Epithelial cell of esophagus (primary cell): ENCODE results near the gene NTNG1.
"Not testable (repeated sequence)": the region's sequence is repeated elsewhere in the genome, so short reads cannot be mapped to it uniquely, and the experiment has no call there.

Experiments
- DNase-seq: peaks from one replicate; pipeline ENCODE4 v3.0.0; 2010; ENCODE audit warnings: low read depth
- H3K4me3 ChIP-seq: 2 replicates; pipeline ENCODE4 v1.5.1; 2011; ENCODE audit warnings: mild to moderate bottlenecking, low read length, control low read depth
- TF ChIP-seq, protein P1 (sequence below): IDR thresholded peaks from 2 replicates; pipeline ENCODE4 v1.5.1; 2011; ENCODE audit warnings: low read depth, mild to moderate bottlenecking, low read length, control low read depth, inconsistent platforms; ENCODE audit not compliant: insufficient read depth; ENCODE audit errors: missing control alignments

The NTNG1 gene

DNA sequence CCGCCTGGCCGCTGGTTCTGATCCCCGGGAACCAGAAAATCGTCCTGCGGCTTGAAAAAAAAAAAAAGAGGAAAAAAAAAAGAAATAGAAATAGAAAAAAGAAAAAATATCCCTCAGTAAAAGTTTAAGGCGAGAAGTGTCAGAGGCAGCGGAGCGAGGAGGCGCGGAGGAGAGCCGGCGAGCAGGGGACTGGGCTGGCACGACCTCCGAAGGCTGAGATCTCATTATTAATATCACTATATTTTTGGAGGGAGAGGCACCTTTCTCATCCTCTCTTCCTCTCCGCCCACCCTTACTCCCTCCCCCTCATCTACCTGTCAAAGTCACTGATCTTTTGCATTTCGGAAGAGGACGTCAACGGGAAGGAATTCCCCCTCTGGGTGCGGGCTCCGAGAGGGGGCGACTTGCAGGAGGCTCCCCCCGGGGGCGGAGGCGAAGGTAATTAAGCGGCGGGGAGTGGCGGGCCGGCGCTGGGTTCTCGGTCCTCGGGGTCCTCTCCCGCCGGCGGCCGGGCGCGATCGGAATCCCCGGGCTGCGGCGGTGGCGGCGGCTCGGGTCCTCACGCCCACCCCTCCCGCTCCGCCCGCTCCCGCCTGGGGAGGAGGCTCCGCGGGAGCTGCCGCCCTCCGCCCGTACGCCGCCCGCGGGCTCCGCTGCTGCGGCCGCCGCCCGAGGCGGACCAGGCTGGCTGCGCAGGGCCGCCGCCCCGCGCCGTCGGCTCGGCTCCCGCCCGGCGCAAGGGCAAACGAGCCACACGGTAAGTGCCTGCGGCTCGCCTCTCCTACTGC lies at the start of gene NTNG1:
NTNG1 (plus strand) TSS at position 337 of the 788 bp plus-strand sequence.
- DNase-seq = peak; percentile 25
- TF ChIP-seq, protein P1, sequence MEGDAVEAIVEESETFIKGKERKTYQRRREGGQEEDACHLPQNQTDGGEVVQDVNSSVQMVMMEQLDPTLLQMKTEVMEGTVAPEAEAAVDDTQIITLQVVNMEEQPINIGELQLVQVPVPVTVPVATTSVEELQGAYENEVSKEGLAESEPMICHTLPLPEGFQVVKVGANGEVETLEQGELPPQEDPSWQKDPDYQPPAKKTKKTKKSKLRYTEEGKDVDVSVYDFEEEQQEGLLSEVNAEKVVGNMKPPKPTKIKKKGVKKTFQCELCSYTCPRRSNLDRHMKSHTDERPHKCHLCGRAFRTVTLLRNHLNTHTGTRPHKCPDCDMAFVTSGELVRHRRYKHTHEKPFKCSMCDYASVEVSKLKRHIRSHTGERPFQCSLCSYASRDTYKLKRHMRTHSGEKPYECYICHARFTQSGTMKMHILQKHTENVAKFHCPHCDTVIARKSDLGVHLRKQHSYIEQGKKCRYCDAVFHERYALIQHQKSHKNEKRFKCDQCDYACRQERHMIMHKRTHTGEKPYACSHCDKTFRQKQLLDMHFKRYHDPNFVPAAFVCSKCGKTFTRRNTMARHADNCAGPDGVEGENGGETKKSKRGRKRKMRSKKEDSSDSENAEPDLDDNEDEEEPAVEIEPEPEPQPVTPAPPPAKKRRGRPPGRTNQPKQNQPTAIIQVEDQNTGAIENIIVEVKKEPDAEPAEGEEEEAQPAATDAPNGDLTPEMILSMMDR = no peak
- peak within 1 kb of the TSS; percentile 47 for H3K4me3 ChIP-seq

DNA sequence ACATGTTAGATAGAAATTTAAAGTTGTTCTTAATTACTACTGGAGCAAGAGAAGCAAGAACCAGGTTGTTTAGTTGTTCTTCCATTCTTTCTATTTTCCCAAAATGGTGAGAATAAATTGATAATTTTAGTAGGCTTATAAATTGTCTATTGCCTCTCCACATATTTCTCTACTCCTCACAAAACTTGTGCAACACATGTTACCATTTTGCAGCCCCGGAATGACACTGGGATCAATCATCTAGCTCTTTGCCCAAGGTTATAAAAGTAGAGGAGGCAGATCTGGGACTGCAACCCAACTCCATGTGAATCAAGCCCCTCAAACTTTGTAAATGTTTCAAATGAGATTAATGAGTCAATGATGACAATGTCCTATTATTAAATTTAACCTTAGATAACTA lies 49.4 kb upstream of the NTNG1 start:
- DNase-seq = no peak
- no peak overlapping the region for H3K4me3 ChIP-seq
- TF ChIP-seq, protein P1 = no peak

DNA sequence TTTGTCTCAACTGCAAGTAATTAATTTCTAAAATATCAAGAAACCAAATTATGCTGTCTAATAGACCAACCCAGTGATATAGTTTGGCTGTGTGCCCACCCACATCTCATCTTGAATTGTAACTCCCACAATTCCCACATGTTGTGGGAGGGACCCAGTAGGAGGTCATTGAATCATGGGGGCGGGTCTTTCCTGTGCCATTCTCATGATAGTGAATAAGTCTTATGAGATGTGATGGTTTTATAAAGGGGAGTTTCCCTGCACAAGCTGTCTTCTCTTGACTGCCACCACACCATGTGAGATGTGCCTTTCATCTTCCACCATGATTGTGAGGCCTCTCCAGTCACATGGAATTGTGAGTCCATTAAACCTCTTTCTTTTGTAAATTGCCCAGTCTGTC lies 47.4 kb upstream of the NTNG1 start:
- DNase-seq, H3K4me3 ChIP-seq: not testable (repeated sequence)

DNA sequence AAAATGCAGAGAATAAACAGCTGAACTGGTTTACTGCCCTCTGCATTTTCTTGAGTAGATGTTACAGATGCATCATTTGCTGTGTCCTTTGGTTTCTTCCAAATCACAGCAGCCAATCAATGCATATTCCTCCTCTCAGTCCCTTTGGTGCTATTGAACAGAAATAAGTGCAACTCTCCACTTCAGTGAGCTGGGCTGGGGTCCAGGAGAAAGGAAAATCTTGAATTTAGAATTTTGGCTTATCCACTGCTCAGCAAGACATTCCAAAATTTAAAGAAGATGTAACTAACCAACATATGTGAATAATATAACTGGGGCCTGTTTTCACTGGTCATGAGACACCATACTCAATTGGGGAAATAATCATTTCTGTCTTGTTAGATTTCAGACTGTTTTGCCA lies 45.2 kb upstream of the NTNG1 start:
- no peak overlapping the region for H3K4me3 ChIP-seq
- TF ChIP-seq, protein P1 = no peak
- DNase-seq = no peak

DNA sequence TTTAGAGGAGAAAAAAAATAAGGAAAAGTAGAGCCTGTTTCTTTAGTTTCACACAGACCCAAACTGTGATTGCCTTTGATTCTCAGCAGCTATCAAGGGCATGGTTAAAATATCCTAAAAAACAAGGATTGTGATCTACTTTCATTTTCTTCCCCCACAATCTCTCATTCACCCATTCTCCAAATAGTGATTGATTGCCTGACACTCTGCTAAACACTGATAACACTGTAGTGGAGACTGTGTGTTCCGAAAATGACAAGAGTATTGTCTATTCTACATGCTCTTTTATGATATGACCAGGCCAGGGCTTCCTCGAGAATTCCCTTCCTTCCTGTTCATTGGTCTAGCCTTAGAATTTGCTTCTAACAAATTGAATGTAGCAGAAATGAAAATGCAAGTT lies 44.1 kb upstream of the NTNG1 start:
- no peak overlapping the region for H3K4me3 ChIP-seq
- DNase-seq = no peak
- TF ChIP-seq, protein P1 = no peak

DNA sequence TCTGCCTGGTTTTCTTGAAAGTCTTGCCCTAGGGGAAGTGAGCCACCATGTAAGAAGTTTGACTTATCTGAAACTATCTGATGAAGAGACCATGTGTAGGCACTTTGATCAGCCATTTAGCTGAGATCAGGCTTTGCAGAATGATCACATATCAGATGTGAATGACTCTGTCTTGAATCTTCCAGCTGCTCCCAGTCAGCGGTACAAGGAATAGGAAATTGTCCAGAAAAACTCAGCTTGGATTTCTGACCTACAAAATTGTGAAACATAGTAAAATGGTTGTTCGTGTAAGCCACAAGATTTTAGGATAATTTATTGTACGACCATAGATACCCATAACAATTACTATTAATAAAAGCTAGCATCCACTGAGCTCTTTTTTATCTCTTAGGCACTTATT lies 41.9 kb upstream of the NTNG1 start:
- TF ChIP-seq, protein P1 = no peak
- H3K4me3 ChIP-seq = no peak overlapping the region
- DNase-seq = no peak

DNA sequence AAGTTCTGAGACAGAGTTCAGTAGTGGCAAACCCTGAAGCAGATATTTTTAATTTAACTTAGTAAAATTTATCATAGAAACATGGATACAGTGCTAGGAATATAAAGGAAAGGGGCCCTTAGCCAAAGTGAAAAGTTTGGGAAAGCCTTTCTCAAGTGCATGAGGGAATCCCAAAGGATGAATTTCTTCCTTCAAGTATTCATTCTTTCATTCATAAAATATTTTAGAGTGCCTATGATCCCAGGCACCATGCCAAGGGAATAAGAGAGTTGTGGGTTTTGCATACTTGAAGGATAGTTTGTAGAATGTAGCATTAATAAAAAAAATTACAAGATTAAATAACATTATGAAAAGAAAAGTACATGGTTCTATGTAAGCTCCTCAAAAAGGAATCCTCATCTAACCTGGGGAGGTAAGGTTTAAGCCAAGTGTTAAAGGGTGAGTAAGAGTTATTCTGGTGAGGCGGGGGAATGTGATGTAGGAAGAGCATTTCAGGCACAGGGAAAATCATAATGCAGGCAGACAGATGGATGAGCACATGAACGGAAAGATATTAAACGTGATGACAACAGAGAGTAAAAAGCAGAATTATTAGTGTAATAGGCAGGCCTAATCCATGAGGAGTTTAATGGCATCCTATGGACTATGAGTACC lies 40.4 kb upstream of the NTNG1 start:
- no peak for DNase-seq
- TF ChIP-seq, protein P1 = no peak

More for the DNA sequence above, 40.4 kb upstream of the NTNG1 start:
- H3K4me3 ChIP-seq = no peak overlapping the region
